Ishikawa (cell line): ENCODE results near the gene NUP210L.

ENCODE experiments used
- CEBPB ChIP-seq: IDR thresholded peaks from 2 replicates; pipeline ENCODE4 v1.6.1; 2012
- CREB1 ChIP-seq: IDR thresholded peaks from 2 replicates; pipeline ENCODE4 v1.6.1; 2012; ENCODE audit warnings: low read depth
- EGR1 ChIP-seq: IDR thresholded peaks from 2 replicates; pipeline ENCODE4 v1.6.1; 2012
- EP300 ChIP-seq: IDR thresholded peaks from 2 replicates; pipeline ENCODE4 v1.6.1; 2012; ENCODE audit warnings: borderline replicate concordance
- FOXM1 ChIP-seq: IDR thresholded peaks from 2 replicates; pipeline ENCODE4 v1.6.1; 2012; ENCODE audit warnings: low read depth, borderline replicate concordance
- NFIC ChIP-seq: IDR thresholded peaks from 2 replicates; pipeline ENCODE4 v1.6.1; 2012
- RAD21 ChIP-seq: IDR thresholded peaks from 2 replicates; pipeline ENCODE4 v1.6.1; 2012; ENCODE audit warnings: low read depth
- TAF1 ChIP-seq: IDR thresholded peaks from 2 replicates; pipeline ENCODE4 v1.6.1; 2012; ENCODE audit warnings: low read depth, mild to moderate bottlenecking
- TCF12 ChIP-seq: IDR thresholded peaks from 2 replicates; pipeline ENCODE4 v1.6.1; 2012; ENCODE audit warnings: low read depth
- TEAD4 ChIP-seq: IDR thresholded peaks from 2 replicates; pipeline ENCODE4 v1.6.1; 2012
- YY1 ChIP-seq: IDR thresholded peaks from 2 replicates; pipeline ENCODE4 v1.6.1; 2012; ENCODE audit warnings: low read depth
- ZBTB7A ChIP-seq: IDR thresholded peaks from 2 replicates; pipeline ENCODE4 v1.6.1; 2012; ENCODE audit warnings: low read depth
- TF ChIP-seq, protein P1 (sequence below): IDR thresholded peaks from 2 replicates; pipeline ENCODE4 v1.6.1; 2012
- TF ChIP-seq, protein P2 (sequence below): IDR thresholded peaks from 2 replicates; pipeline ENCODE4 v1.6.1; 2012
- TF ChIP-seq, protein P3 (sequence below): IDR thresholded peaks from 2 replicates; pipeline ENCODE4 v1.6.1; 2012; ENCODE audit warnings: low read depth, mild to moderate bottlenecking

Gene NUP210L

DNA sequence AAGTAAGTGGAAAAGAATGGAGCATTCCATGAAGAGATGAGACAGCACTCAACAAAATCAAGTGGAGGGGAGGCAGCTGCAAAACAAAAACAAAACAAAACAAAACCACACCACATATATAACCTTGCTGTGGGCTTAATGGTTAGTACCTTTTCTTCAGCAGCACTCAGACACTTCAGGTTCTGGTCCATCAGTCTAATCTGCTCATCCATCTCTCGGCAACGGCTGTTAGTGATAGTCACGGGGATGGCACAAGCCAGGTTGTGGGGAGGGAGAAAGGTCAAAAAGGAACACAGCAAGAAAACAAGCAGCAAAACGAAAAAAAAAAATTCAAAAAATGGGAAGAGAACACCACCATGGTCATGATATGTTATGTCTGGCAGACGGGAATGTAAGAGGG, 17.0 kb upstream of the NUP210L start:
- TF ChIP-seq FOXM1 (no peak), NFIC (no peak), RAD21 (no peak)

DNA sequence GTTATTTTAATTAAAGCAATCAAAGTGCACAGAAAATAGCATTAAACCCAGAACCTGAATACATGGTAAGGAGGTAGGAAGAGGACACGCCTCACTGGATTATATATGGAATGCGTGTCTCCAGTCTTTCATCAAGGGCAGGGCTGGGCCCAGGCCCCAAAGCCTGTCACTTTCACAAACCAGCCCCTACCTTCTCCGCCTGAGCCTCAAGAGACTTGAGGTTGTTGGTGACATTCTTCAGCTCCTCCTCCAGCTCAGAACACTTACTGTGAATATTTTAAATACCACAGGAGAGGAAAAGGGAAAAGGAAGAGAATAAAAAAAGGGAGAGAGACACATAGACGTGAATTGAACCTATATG, 16.3 kb upstream of the NUP210L start:
- TF ChIP-seq ZBTB7A (no peak), NFIC (no peak), FOXM1 (no peak), RAD21 (no peak), EGR1 (no peak), YY1 (no peak), EP300 (no peak), CREB1 (no peak)
- TF ChIP-seq, protein P1, sequence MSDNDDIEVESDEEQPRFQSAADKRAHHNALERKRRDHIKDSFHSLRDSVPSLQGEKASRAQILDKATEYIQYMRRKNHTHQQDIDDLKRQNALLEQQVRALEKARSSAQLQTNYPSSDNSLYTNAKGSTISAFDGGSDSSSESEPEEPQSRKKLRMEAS, result no peak
- TF ChIP-seq, protein P2, sequence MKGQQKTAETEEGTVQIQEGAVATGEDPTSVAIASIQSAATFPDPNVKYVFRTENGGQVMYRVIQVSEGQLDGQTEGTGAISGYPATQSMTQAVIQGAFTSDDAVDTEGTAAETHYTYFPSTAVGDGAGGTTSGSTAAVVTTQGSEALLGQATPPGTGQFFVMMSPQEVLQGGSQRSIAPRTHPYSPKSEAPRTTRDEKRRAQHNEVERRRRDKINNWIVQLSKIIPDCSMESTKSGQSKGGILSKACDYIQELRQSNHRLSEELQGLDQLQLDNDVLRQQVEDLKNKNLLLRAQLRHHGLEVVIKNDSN, result no peak

DNA sequence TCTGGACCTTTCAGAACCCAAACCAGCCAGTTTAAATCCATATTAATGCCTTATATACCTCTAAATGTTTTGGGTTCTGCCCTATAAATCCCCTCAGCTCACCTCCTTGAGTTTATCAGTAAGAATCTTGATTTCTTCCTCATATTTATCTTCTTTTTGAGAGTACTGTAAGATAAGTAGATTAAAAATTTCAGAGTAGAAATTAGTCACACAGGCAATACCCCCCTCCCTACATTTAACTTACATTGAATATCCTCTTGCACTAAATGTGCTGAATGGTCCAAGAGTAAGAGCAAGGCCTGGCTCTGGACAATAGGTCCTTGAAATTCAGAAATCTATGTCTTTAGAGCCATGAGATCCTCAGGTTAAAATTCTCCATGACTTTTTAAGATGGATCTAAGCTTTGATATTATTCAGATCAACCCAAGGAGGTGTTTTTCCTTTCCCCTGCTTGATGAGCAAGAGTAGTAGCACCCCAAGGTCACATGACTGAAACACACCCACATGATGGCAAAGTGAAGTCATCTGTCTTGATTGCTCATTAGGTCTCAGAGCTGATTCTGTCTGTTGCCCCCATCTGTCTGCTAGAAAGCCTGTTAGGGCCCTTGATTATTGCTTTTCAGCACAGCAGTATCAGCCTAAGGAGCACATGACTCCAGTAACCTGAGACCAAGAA, 15.8 kb upstream of the NUP210L start:
- TF ChIP-seq, protein P2, result peak; percentile 64
- TF ChIP-seq, protein P3, sequence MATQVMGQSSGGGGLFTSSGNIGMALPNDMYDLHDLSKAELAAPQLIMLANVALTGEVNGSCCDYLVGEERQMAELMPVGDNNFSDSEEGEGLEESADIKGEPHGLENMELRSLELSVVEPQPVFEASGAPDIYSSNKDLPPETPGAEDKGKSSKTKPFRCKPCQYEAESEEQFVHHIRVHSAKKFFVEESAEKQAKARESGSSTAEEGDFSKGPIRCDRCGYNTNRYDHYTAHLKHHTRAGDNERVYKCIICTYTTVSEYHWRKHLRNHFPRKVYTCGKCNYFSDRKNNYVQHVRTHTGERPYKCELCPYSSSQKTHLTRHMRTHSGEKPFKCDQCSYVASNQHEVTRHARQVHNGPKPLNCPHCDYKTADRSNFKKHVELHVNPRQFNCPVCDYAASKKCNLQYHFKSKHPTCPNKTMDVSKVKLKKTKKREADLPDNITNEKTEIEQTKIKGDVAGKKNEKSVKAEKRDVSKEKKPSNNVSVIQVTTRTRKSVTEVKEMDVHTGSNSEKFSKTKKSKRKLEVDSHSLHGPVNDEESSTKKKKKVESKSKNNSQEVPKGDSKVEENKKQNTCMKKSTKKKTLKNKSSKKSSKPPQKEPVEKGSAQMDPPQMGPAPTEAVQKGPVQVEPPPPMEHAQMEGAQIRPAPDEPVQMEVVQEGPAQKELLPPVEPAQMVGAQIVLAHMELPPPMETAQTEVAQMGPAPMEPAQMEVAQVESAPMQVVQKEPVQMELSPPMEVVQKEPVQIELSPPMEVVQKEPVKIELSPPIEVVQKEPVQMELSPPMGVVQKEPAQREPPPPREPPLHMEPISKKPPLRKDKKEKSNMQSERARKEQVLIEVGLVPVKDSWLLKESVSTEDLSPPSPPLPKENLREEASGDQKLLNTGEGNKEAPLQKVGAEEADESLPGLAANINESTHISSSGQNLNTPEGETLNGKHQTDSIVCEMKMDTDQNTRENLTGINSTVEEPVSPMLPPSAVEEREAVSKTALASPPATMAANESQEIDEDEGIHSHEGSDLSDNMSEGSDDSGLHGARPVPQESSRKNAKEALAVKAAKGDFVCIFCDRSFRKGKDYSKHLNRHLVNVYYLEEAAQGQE, result no peak

DNA sequence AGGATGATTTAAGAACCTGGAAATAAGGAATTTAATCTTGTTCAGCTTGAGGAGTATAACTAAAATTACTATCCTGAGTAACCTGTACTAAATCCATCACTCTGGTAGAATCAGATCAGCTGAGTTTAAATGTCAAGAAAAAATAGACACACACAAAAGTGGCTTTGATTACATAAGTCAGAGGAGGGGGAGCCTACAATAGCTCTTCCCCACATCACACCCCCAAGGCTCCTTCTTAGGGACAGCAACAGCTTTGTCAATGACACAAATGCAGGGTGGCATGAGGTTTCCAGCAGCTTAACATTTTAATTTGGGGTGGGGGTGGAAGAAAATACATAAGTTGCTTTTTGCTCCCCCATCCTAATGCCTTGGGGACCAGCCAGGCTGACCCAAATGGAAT, 12.6 kb upstream of the NUP210L start:
- TF ChIP-seq TAF1, result no peak
- no peak for TF ChIP-seq TEAD4
- TF ChIP-seq FOXM1, result no peak

DNA sequence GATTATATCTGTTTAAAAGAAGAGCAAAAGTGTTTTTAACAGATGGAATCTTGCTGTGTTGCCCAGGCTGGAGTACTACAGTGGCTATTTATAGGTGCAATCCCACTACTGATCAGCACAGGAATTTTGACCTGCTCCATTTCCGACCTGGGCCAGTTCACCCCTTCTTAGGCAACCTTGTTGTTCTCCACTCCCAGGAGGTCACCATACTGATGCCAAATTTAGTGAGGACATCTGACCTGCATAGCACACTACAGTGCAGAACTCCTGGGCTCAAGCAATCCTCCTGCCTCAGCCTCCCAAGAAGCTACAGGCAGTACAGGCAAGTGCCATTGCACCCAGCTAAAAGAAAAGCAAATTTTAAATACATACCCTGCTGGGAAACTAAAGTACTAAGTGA, 11.3 kb upstream of the NUP210L start:
- TF ChIP-seq, protein P1, result no peak
- TF ChIP-seq TEAD4 (no peak), TAF1 (no peak), YY1 (no peak), TCF12 (no peak), NFIC (no peak), EGR1 (no peak), CREB1 (no peak), FOXM1 (no peak), CEBPB (no peak), ZBTB7A (no peak), EP300 (no peak), RAD21 (no peak)
- TF ChIP-seq, protein P3, result no peak
- TF ChIP-seq, protein P2, result no peak

DNA sequence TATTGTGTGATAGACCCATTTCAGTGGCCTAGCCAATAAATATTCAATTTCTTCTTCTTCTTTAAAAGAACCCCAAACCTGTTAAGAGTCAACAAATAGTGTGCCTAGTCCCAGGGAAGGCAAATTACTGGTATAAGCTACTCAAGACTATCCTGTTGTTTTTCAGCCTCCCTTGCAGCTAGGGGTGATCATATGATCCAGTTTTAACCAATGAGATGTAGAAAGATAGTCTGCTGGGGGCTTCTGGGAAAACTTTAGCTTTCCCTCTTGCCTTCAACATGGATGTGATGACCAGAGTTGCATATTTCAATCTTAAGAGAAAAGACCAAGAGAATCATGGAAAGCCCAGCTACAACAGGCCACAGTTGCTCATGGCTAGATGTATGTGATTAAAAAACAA, 4.7 kb upstream of the NUP210L start:
- TF ChIP-seq CREB1, result no peak
- TF ChIP-seq NFIC, result no peak
- no peak for TF ChIP-seq FOXM1
- no peak for TF ChIP-seq EGR1
- no peak for TF ChIP-seq EP300
- no peak for TF ChIP-seq CEBPB
- TF ChIP-seq, protein P3, result no peak
- TF ChIP-seq ZBTB7A, result no peak
- no peak for TF ChIP-seq RAD21
- no peak for TF ChIP-seq TAF1
- TF ChIP-seq TEAD4, result no peak
- TF ChIP-seq, protein P1, result no peak
- no peak for TF ChIP-seq TCF12
- no peak for TF ChIP-seq YY1
